IMR-90 (cell line): ENCODE results near the gene PRSS8. TPM values are rescaled to one million over a fixed set of nuclear protein-coding genes. Genes with fewer than 3 reads are reported as not detected.

Source experiments
- ATAC-seq: fragments of 200-7000 bp; cut with Tn5 transposase; 2 replicates; pipeline ENCODE4 v1.9.1; 2020; ENCODE audit warnings: low read depth, mild to moderate bottlenecking, moderate library complexity
- BruUV-seq: library from RNA; stranded (reverse); fragments of 400-500 nt; replicated peaks from 2 replicates; lab custom pipeline; 2021; lab: Mats Ljungman, UMichigan
- CTCF ChIA-PET: fragments of 300-600 bp; formaldehyde crosslinking; extraction: SDS; loops from one replicate; lab custom pipeline; 2021; ENCODE audit warnings: antibody characterized with exemption; lab: Yijun Ruan, JAX
- POLR2A ChIA-PET: fragments of 300-600 bp; sonication (Branson Sonifier 250); formaldehyde crosslinking; loops from one replicate; lab custom pipeline; 2022; ENCODE audit warnings: antibody characterized with exemption; ENCODE audit not compliant: unreplicated experiment; lab: Charles Lee
- DNase-seq: peaks from one replicate; pipeline ENCODE4 v3.0.0; 2013
- H2AFZ ChIP-seq: replicated peaks from 2 replicates; pipeline ENCODE3; 2013; ENCODE audit warnings: low read length, mild to moderate bottlenecking; ENCODE audit not compliant: poor library complexity
- H2AK5ac ChIP-seq: 2 replicates; pipeline ENCODE4 v1.6.1; 2013; ENCODE audit warnings: low read depth, low read length, inconsistent platforms
- H2AK9ac ChIP-seq: replicated peaks from 2 replicates; pipeline ENCODE3; 2013; ENCODE audit warnings: mild to moderate bottlenecking, low read depth, low read length, moderate library complexity; ENCODE audit not compliant: poor library complexity
- H2BK120ac ChIP-seq: 2 replicates; pipeline ENCODE4 v1.6.1; 2013; ENCODE audit warnings: low read depth, low read length, inconsistent platforms
- H2BK15ac ChIP-seq: 3 replicates; pipeline ENCODE4 v1.6.1; 2013; ENCODE audit warnings: low read depth, low read length, inconsistent platforms
- H2BK20ac ChIP-seq: 2 replicates; pipeline ENCODE4 v1.6.1; 2013; ENCODE audit warnings: low read depth, mild to moderate bottlenecking, inconsistent platforms, low read length, moderate library complexity
- H2BK5ac ChIP-seq: 2 replicates; pipeline ENCODE4 v1.6.1; 2013; ENCODE audit warnings: mild to moderate bottlenecking, low read depth, low read length, inconsistent platforms; ENCODE audit not compliant: poor library complexity, severe bottlenecking
- H3K14ac ChIP-seq: replicated peaks from 2 replicates; pipeline ENCODE4 v1.6.1; 2013; ENCODE audit warnings: low read depth, low read length, inconsistent platforms
- H3K18ac ChIP-seq: 2 replicates; pipeline ENCODE4 v1.6.1; 2013; ENCODE audit warnings: low read depth, low read length, control low read depth
- H3K23ac ChIP-seq: 2 replicates; pipeline ENCODE4 v1.6.1; 2013; ENCODE audit warnings: low read depth, low read length, inconsistent platforms
- H3K27ac ChIP-seq: 2 replicates; pipeline ENCODE4 v1.5.1; 2013; ENCODE audit warnings: mild to moderate bottlenecking, control low read depth, low read length; ENCODE audit not compliant: insufficient read depth
- H3K27me3 ChIP-seq: 2 replicates; pipeline ENCODE4 v1.6.1; 2013; ENCODE audit warnings: low read length; ENCODE audit not compliant: control insufficient read depth, insufficient read depth
- H3K36me3 ChIP-seq: 2 replicates; pipeline ENCODE4 v1.6.1; 2013; ENCODE audit warnings: low read length, mixed read lengths; ENCODE audit not compliant: control insufficient read depth, insufficient read depth
- H3K4ac ChIP-seq: 2 replicates; pipeline ENCODE4 v1.6.1; 2013; ENCODE audit warnings: low read depth, low read length, inconsistent platforms
- H3K4me1 ChIP-seq: 2 replicates; pipeline ENCODE4 v1.6.1; 2013; ENCODE audit warnings: low read length, mixed read lengths; ENCODE audit not compliant: control insufficient read depth, insufficient read depth
- H3K4me2 ChIP-seq: 2 replicates; pipeline ENCODE4 v1.6.1; 2013; ENCODE audit warnings: low read depth, mild to moderate bottlenecking, control low read depth, low read length, moderate library complexity
- H3K4me3 ChIP-seq: 2 replicates; pipeline ENCODE4 v1.5.1; 2013; ENCODE audit warnings: low read depth, mild to moderate bottlenecking, control low read depth, low read length, moderate library complexity; ENCODE audit not compliant: insufficient read depth
- H3K56ac ChIP-seq: 2 replicates; pipeline ENCODE4 v1.6.1; 2013; ENCODE audit warnings: low read length, inconsistent platforms; ENCODE audit not compliant: insufficient read depth; ENCODE audit errors: extremely low read depth
- H3K79me1 ChIP-seq, 2 experiments: 2 replicates each; pipeline ENCODE4 v1.6.1; 2013; ENCODE audit warnings: low read length in 2 of 2, inconsistent platforms in 1 of 2, low read depth in 1 of 2
- H3K9ac ChIP-seq: 2 replicates; pipeline ENCODE4 v1.6.1; 2013; ENCODE audit warnings: low read depth, low read length, control low read depth
- H3K9me1 ChIP-seq: 2 replicates; pipeline ENCODE4 v1.6.1; 2013; ENCODE audit warnings: low read length, inconsistent platforms; ENCODE audit not compliant: insufficient read depth
- H3K9me3 ChIP-seq: 2 replicates; pipeline ENCODE4 v1.6.1; 2013; ENCODE audit warnings: low read length; ENCODE audit not compliant: control insufficient read depth, insufficient read depth
- H4K20me1 ChIP-seq: 2 replicates; pipeline ENCODE4 v1.6.1; 2013; ENCODE audit warnings: low read length, inconsistent platforms; ENCODE audit not compliant: insufficient read depth
- H4K5ac ChIP-seq: 2 replicates; pipeline ENCODE4 v1.6.1; 2013; ENCODE audit warnings: mild to moderate bottlenecking, low read depth, low read length, control low read depth
- H4K8ac ChIP-seq, 2 experiments: 2 replicates each; pipeline ENCODE4 v1.6.1; 2013; ENCODE audit warnings: low read depth in 2 of 2, low read length in 2 of 2, control low read depth in 1 of 2, inconsistent platforms in 1 of 2
- H4K91ac ChIP-seq: 2 replicates; pipeline ENCODE4 v1.6.1; 2013; ENCODE audit warnings: low read depth, low read length, inconsistent platforms; ENCODE audit not compliant: insufficient read depth
- FOS ChIP-seq: fragments of 150-350 bp; IDR thresholded peaks from 2 replicates; pipeline ENCODE4 v1.6.1; 2016; ENCODE audit warnings: low read depth, low read length
- WGBS, 2 experiments: methylation state at CpG; one replicate each; pipeline versions ENCODE4 v1.1.5 to v1.1.7; 2013; ENCODE audit warnings: missing lambda C conversion rate in 2 of 2; ENCODE audit not compliant: insufficient read length in 1 of 2; ENCODE audit errors: extremely low coverage in 2 of 2; 5-methylcytosine and 5-hydroxymethylcytosine counted together
- dilution Hi-C: fragments of 300-500 bp; cut with HindIII; formaldehyde crosslinking; loops from one replicate; pipeline ENCODE4 v1.14.3; 2018; ENCODE audit warnings: low sequenced_read_pairs; ENCODE audit not compliant: unreplicated experiment
- in situ Hi-C: fragments of 300-500 bp; cut with MboI; formaldehyde crosslinking; loops from 3 replicates; pipeline ENCODE4 v1.14.3; 2019; ENCODE audit warnings: low sequenced_read_pairs, inconsistent platforms, mixed read lengths
- intact Hi-C: fragments of 100-400 bp; cut with micrococcal nuclease; formaldehyde crosslinking; loops from 2 replicates; pipeline ENCODE4 v1.10.0; 2022
- polyA plus RNA-seq, 3 experiments: library from polyadenylated mRNA; depleted of rRNA; stranded (reverse); fragments of >200 nt; gene quantifications; 2 replicates each; pipeline ENCODE4 v1.2.3, GENCODE V29; 2012; ENCODE audit warnings: low replicate concordance in 1 of 3
- total RNA-seq: library from RNA; depleted of rRNA; stranded (reverse); fragments of >200 nt; gene quantifications from 2 replicates; pipeline ENCODE4 v1.2.3, GENCODE V29; 2012

PRSS8 gene
- total and polyA plus RNA-seq, 2 of the 4 experiments (the other 2 are of a cell fraction), result not detected

- Histone ChIP-seq H3K4me3 (no peak within 1 kb of the TSS), H4K8ac (no peak within 1 kb of the TSS), H2AFZ (no peak within 1 kb of the TSS), H4K5ac (no peak within 1 kb of the TSS), H3K9ac (no peak within 1 kb of the TSS), H2BK15ac (no peak within 1 kb of the TSS), H3K27me3 (peaks cover 40% of the 10 kb centered on the region), H2AK9ac (peak within 1 kb of the TSS; percentile 71), H3K27ac (no peak within 1 kb of the TSS), H3K4me1 (no peaks in the 10 kb centered on the region), H2BK20ac (no peak within 1 kb of the TSS), H3K4me2 (no peak within 1 kb of the TSS), H2AK5ac (no peak within 1 kb of the TSS), H2BK120ac (no peak within 1 kb of the TSS), H4K91ac (no peak within 1 kb of the TSS), H3K79me1 (no peaks in the 10 kb centered on the region), H3K56ac (no peak within 1 kb of the TSS), H3K18ac (no peak within 1 kb of the TSS), H3K36me3 (no peaks in the 10 kb centered on the region), H3K14ac (no peak within 1 kb of the TSS), H3K4ac (no peak within 1 kb of the TSS), H3K9me3 (no peaks in the 10 kb centered on the region), H4K20me1 (no peaks in the 10 kb centered on the region; the same call in 1 of the 2 replicates), H3K9me1 (no peaks in the 10 kb centered on the region), H3K23ac (no peak within 1 kb of the TSS), H2BK5ac (no peak within 1 kb of the TSS)
- dilution Hi-C loops, result no loop called here
- BruUV-seq, result no TSS peak
- in situ Hi-C loops, result no loop called here
- intact Hi-C loops, result no loop called here
- 70% methylated on average over 2 of the region's 11 CpGs; no CpG with 5 or more reads in 1 of the 2 experiments for WGBS, 2 experiments
- ChIA-PET POLR2A (interaction anchor here (0.5 kb wide), 1 partner anchor 104 kb away, joined by 3 read pairs; no protein-coding TSS in a partner anchor), CTCF (no interaction called here)
- TF ChIP-seq FOS, result no peak
- ATAC-seq (no peak), DNase-seq (no peak)
These were observed 14.7 kb upstream of the PRSS8 start, which contains the start of gene PRSS36 for GRCh38 chr16:31149894-31150890. Gene PRSS36, minus strand, starts transcription at chr16:31150066. Its CDS starts 31 bp downstream, at chr16:31150035.
